Measurements from ENCODE around the gene AQP2. TPM values are rescaled to one million over a fixed set of nuclear protein-coding genes. Genes with fewer than 3 reads are reported as not detected.
A peak's percentile ranks its signal among the peaks of the same experiment; 100 is the strongest.

AQP2 gene
- total RNA-seq, 6 experiments from 2014 or later, result not detected

DNA sequence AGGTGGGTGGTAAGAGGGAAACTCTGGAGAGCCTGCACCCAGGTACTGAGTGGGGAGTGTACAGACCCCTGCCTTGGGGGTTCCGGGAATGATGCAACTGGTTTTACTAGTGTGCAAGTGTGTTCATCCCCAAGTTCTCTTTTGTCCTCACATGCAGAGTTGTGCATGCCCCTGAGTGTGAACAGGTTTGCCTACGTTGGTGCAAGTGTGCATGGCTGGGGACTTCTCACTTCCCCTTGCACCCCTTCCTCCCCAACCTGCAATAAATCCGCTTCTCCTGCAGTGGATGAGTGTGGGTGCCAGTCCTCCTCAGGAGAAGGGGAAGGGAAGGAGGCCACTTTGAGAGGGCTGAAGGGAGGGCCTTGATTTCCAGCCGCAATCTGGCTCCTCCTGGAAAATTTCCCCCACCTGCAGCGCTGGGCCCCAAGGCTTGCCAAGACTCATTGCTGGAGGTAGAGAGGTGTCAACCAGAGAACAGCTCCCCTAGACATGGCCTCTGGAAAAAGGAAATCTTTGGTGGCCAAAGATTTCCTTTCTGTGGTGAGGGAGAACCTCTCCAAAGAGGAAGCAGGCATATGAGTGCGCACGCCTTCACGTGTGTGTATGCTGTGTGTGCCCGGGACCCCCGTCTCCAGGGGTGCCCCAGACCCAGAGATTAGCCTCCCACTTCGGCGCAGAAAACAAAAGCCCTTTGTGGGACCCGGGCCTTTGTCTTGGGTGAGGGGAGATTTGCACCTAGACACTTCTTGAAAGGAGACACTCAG is 5.5 kb downstream of the AQP2 start:
- H3K9me3 Mint-ChIP-seq, result no peaks in the 10 kb centered on the region
- H3K27me3 Mint-ChIP-seq (ENCODE audit: insufficient read depth), result peaks cover 34% of the 10 kb centered on the region
- no peak overlapping the region for H3K27ac Mint-ChIP-seq
- DNase-seq, result no peak
- TF ChIP-seq, protein P1, sequence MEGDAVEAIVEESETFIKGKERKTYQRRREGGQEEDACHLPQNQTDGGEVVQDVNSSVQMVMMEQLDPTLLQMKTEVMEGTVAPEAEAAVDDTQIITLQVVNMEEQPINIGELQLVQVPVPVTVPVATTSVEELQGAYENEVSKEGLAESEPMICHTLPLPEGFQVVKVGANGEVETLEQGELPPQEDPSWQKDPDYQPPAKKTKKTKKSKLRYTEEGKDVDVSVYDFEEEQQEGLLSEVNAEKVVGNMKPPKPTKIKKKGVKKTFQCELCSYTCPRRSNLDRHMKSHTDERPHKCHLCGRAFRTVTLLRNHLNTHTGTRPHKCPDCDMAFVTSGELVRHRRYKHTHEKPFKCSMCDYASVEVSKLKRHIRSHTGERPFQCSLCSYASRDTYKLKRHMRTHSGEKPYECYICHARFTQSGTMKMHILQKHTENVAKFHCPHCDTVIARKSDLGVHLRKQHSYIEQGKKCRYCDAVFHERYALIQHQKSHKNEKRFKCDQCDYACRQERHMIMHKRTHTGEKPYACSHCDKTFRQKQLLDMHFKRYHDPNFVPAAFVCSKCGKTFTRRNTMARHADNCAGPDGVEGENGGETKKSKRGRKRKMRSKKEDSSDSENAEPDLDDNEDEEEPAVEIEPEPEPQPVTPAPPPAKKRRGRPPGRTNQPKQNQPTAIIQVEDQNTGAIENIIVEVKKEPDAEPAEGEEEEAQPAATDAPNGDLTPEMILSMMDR (IDR thresholded peaks at IDR 0.05), result no peak
- peaks cover 6% of the 10 kb centered on the region; the same call in 1 of the 2 replicates for H3K36me3 Mint-ChIP-seq (ENCODE audit: low read depth)
- peaks cover 18% of the 10 kb centered on the region for H3K4me1 Mint-ChIP-seq (ENCODE audit: low read depth)
- no peak overlapping the region for H3K4me3 Mint-ChIP-seq

DNA sequence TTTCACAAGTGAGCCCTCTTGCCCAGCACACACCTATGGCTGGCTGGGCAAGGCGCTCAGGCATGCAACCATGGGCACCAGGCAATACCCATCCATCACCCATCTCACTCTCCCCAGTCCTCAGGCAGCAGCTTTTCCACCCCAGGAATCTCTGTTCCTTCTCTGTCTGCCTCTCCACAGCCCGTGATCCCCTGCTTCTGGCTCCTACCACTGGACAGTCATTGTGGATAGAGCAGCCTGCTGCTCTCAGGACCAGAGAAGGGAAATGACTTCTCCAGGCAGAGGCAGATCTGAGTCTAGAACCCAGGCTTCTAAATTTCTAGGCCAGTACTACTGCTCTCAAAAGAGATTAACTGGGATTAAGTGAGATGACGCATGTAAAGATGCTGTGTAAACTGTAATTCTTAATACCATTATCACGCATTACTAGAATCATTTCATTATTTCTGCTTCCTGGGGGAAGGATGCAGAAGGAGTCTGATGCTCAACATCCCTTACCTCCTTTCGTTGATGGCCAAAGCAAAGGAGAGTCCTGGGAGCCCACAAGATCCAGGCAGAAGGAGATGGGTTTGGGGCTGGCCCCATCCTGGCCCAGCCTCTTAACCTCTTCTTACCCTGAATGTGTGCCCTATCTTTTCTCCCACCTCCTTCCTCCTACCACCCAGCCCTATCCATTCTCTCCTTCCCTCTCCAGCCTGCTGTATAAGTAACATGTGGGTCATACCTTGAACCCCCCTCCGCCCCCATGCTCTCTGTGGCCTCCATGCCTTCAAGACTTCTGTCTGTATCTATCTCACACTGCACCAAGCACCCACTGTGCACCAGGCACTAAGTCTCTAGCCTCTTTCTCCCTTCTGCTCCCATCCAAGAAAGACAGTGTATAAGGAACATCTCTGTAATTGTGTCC is 6.4 kb downstream of the AQP2 start:
- no peak overlapping the region for H3K27ac Mint-ChIP-seq
- peaks cover 18% of the 10 kb centered on the region for H3K4me1 Mint-ChIP-seq (ENCODE audit: low read depth)
- H3K4me3 Mint-ChIP-seq, result no peak overlapping the region
- H3K27me3 Mint-ChIP-seq (ENCODE audit: insufficient read depth), result peaks cover 33% of the 10 kb centered on the region
- DNase-seq, result no peak
- TF ChIP-seq, protein P1 (IDR thresholded peaks at IDR 0.05), result no peak
- no peaks in the 10 kb centered on the region for H3K9me3 Mint-ChIP-seq
- H3K36me3 Mint-ChIP-seq (ENCODE audit: low read depth), result peaks cover 6% of the 10 kb centered on the region; the same call in 1 of the 2 replicates

DNA sequence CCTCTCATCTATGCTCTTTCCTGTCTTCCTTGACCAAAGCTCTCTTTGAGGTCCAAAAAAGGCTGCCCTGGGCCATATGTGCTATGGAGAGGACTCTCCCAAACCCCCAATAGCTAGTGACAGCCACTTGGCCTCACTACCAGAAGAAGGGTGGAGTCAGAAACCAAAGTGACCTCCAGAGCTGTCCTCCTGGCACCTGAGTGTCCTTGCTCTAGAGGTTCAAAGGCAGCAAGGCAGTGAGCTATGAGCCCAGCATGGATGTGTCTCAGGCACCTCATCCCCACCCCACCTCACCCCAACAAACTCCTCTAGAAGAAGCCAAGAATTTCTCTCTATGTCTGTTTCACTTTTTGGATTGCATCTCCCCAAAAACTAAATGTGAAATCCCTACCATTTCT is 7.0 kb downstream of the AQP2 start:
- no peak for DNase-seq
- H3K27me3 Mint-ChIP-seq (ENCODE audit: insufficient read depth), result peaks cover 34% of the 10 kb centered on the region
- H3K9me3 Mint-ChIP-seq, result no peaks in the 10 kb centered on the region
- peaks cover 6% of the 10 kb centered on the region; the same call in 1 of the 2 replicates for H3K36me3 Mint-ChIP-seq (ENCODE audit: low read depth)
- TF ChIP-seq, protein P1 (IDR thresholded peaks at IDR 0.05), result no peak
- no peak overlapping the region for H3K4me3 Mint-ChIP-seq
- H3K27ac Mint-ChIP-seq, result no peak overlapping the region
- H3K4me1 Mint-ChIP-seq (ENCODE audit: low read depth), result peaks cover 18% of the 10 kb centered on the region

DNA sequence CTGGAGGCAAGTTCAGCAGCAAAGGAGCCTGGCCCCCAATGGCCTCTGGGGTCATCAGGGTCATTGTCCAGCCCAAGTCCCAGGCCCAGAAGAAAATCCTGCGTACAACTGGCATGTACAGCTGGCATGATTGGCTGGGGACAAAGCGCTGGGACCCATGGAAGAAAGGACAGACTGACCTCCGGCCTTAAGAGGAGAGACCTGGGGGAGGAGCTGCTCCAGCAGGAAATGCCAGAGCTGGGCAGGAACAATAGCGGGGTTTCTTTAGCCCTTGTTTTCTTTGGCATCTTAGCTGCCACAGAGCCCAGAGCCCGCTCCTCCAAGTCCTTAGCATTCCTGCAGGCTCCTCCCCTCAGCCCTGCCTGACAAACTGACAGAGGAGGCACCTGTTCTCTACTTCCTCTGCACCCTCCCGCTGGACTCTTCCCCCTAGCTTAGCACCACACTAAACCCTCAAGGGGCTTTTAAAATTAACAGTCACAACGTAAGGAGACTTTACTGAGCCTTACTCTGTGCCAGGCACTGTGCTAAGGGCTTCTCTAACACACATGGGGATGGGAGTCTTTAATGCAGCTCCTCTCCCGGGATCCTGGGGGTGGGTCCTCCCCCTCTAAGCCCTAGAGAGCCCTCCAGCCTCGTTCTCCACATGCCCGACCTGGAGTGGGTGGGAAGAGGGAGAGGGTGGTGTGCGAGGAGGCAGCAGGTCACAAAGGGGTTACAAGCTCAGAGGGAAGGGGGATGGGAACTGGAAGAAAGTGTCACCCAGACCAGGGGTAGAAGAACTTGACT is 9.3 kb downstream of the AQP2 start:
- no peak overlapping the region for H3K4me3 Mint-ChIP-seq
- H3K36me3 Mint-ChIP-seq (ENCODE audit: low read depth), result peaks cover 6% of the 10 kb centered on the region; the same call in 1 of the 2 replicates
- no peaks in the 10 kb centered on the region for H3K9me3 Mint-ChIP-seq
- TF ChIP-seq, protein P1 (IDR thresholded peaks at IDR 0.05), result no peak
- peaks cover 29% of the 10 kb centered on the region for H3K27me3 Mint-ChIP-seq (ENCODE audit: insufficient read depth)
- DNase-seq, result no peak
- H3K27ac Mint-ChIP-seq, result no peak overlapping the region
- H3K4me1 Mint-ChIP-seq (ENCODE audit: low read depth), result peaks cover 18% of the 10 kb centered on the region

DNA sequence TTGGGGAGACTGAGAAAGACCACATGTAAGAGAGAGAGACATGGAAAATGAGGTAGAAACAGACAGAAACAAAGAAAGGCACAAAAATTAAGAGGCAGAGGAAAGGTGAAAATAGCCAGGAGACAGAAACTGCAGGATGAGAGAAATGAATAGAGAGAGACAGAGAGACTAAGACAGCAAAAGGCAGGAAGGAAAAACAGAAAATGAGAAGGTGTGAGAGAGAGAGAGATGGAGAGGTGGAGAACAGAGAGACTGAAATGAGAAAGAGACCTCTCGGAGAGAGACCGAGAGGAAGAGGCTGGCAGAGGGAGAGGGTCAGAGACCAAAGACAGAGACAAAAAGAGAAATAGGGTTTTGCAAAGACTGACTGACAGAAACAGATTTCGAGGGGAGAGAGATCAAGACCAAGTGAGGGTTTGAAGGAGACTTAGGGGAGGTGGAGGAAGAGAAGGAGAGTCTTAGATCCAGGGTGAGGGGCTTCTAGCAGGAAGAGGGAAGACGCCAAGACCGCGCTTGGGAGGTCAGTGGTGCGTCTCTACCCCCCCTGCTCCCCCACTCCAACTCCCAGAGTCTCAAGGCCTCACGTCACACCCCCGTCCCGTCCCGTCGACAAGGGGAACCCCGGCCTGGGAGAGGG is 10.1 kb downstream of the AQP2 start:
- Mint-ChIP-seq H3K27ac (no peak overlapping the region), H3K4me3 (peak overlapping the region; percentile 52), H3K27me3 (ENCODE audit: insufficient read depth) (peaks cover 30% of the 10 kb centered on the region), H3K9me3 (no peaks in the 10 kb centered on the region), H3K36me3 (ENCODE audit: low read depth) (peaks cover 6% of the 10 kb centered on the region; the same call in 1 of the 2 replicates), H3K4me1 (ENCODE audit: low read depth) (peaks cover 18% of the 10 kb centered on the region)
- DNase-seq, result no peak
- TF ChIP-seq, protein P1 (IDR thresholded peaks at IDR 0.05), result no peak
